ENCODE data around the gene PDSS2. TPM values are rescaled to one million over a fixed set of nuclear protein-coding genes. Genes with fewer than 3 reads are reported as not detected.

PDSS2 gene
- total and polyA plus RNA-seq, 7 donors, result 4.7 to 16.7 (median 9.3) TPM

- Histone ChIP-seq H3K9me3 (peaks cover 9% of the 10 kb centered on the region), H3K36me3 (ENCODE audit: insufficient read depth in 1 of 2, low read depth in 1 of 2) (no peaks in the 10 kb centered on the region), H3K27ac (no peak overlapping the region), H3K27me3 (ENCODE audit: insufficient read depth in 3 of 3, low read length in 2 of 3) (no peaks in the 10 kb centered on the region), H3K4me1 (peaks cover 23% of the 10 kb centered on the region), H3K4me3 (no peak overlapping the region)
- DNase-seq (no peak), ATAC-seq (no peak)
- no peak for TF ChIP-seq CTCF (IDR thresholded peaks at IDR 0.05)
- WGBS, 3 donors, result 90 to 91% (median 91%) methylated on average over 7 of the region's 7 CpGs
- intact Hi-C loops (cut with DNase I), result no loop called here
Observed at GRCh38 chr6:107443608-107444267, 15.6 kb downstream of the PDSS2 start.

- DNase-seq (no peak), ATAC-seq (no peak)
- no peak overlapping the region for H3K4me3 ChIP-seq
- no peaks in the 10 kb centered on the region for H3K27me3 ChIP-seq (ENCODE audit: insufficient read depth in 3 of 3, low read length in 2 of 3)
- no peaks in the 10 kb centered on the region for H3K36me3 ChIP-seq (ENCODE audit: insufficient read depth in 1 of 2, low read depth in 1 of 2)
- intact Hi-C loops (cut with DNase I), result no loop called here
- peaks cover 8% of the 10 kb centered on the region for H3K9me3 ChIP-seq
- WGBS, 3 donors, result 63 to 73% (median 70%) methylated on average over 2 of the region's 2 CpGs
- H3K27ac ChIP-seq, result no peak overlapping the region
- TF ChIP-seq CTCF (IDR thresholded peaks at IDR 0.05), result no peak
- peaks cover 23% of the 10 kb centered on the region for H3K4me1 ChIP-seq
Observed at GRCh38 chr6:107442938-107443607, 16.3 kb downstream of the PDSS2 start.

- peaks cover 23% of the 10 kb centered on the region for H3K4me1 ChIP-seq
- WGBS, 3 donors, result 95 to 97% (median 97%) methylated on average over 1 of the region's 1 CpG
- H3K27ac ChIP-seq, result no peak overlapping the region
- H3K4me3 ChIP-seq, result no peak overlapping the region
- TF ChIP-seq CTCF (IDR thresholded peaks at IDR 0.05), result no peak
- no peaks in the 10 kb centered on the region for H3K9me3 ChIP-seq
- DNase-seq (no peak), ATAC-seq (no peak)
- intact Hi-C loops (cut with DNase I), result no loop called here
- no peaks in the 10 kb centered on the region for H3K27me3 ChIP-seq (ENCODE audit: insufficient read depth in 3 of 3, low read length in 2 of 3)
- no peaks in the 10 kb centered on the region for H3K36me3 ChIP-seq (ENCODE audit: insufficient read depth in 1 of 2, low read depth in 1 of 2)
Observed at GRCh38 chr6:107441682-107442081, 17.7 kb downstream of the PDSS2 start.

- TF ChIP-seq CTCF (IDR thresholded peaks at IDR 0.05), result no peak
Observed at GRCh38 chr6:107440936-107441335, 18.4 kb downstream of the PDSS2 start.

More at GRCh38 chr6:107440936-107441335, 18.4 kb downstream of the PDSS2 start:
- ATAC-seq (no peak), DNase-seq (no peak)
- Histone ChIP-seq H3K27ac (no peak overlapping the region), H3K36me3 (ENCODE audit: insufficient read depth in 1 of 2, low read depth in 1 of 2) (no peaks in the 10 kb centered on the region), H3K4me1 (peaks cover 23% of the 10 kb centered on the region), H3K9me3 (no peaks in the 10 kb centered on the region), H3K27me3 (ENCODE audit: insufficient read depth in 3 of 3, low read length in 2 of 3) (no peaks in the 10 kb centered on the region), H3K4me3 (no peak overlapping the region)
- intact Hi-C loops (cut with DNase I), result no loop called here
